IPS-18a (cell line): Measurements from ENCODE around the gene COL4A2.

Experiments
- H3K27ac ChIP-seq: one replicate; pipeline ENCODE4 v1.5.1; 2013; ENCODE audit warnings: low read length
- H3K27me3 ChIP-seq: one replicate; pipeline ENCODE4 v1.6.1; 2013; ENCODE audit warnings: mild to moderate bottlenecking, low read length; ENCODE audit not compliant: control insufficient read depth, insufficient read depth
- H3K36me3 ChIP-seq: one replicate; pipeline ENCODE4 v1.6.1; 2013; ENCODE audit warnings: low read depth, low read length; ENCODE audit not compliant: control insufficient read depth
- H3K4me1 ChIP-seq: one replicate; pipeline ENCODE4 v1.6.1; 2013; ENCODE audit warnings: low read depth, low read length; ENCODE audit not compliant: control insufficient read depth
- H3K4me3 ChIP-seq: one replicate; pipeline ENCODE4 v1.5.1; 2013; ENCODE audit warnings: low read length
- H3K9ac ChIP-seq: one replicate; pipeline ENCODE4 v1.6.1; 2013; ENCODE audit warnings: mild to moderate bottlenecking, low read length, moderate library complexity
- H3K9me3 ChIP-seq: one replicate; pipeline ENCODE4 v1.6.1; 2013; ENCODE audit warnings: low read depth, low read length; ENCODE audit not compliant: control insufficient read depth

The COL4A2 gene

DNA sequence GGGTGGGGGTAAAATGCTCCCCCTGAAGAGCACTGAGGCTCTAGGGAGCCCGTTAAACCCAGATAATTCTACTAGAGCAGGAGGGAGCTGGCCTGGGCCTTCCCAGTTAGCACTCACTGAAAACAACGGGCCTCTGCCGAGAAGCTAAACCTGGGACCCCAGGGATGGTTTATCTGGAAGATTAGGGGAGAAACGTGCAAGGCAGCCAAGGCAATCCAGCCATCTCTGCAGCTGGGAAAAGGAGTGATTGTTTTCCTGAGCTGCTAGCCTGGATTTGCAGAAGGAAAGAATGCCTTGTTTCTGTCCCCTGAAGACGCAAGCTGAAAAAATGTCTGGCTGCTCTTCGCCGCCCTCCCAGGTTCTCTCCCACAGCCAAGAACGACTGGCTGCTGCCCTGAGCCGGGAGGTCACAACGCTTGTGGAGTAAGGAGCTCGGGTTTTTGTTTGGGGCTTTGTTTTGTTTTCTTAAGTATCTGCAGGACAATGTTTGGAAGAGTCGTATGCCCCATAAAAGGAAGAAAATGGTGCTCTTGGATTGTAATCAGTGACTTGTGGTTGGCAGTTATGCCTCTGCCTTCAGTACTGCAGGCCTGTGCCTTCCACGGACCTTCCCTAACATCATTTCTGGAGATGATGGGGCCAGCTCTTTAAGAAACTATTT, 31.5 kb downstream of the COL4A2 start:
- Histone ChIP-seq H3K27ac (no peak overlapping the region), H3K4me3 (no peak overlapping the region), H3K9me3 (no peaks in the 10 kb centered on the region), H3K9ac (no peak overlapping the region), H3K27me3 (no peaks in the 10 kb centered on the region), H3K4me1 (peaks cover 14% of the 10 kb centered on the region), H3K36me3 (no peaks in the 10 kb centered on the region)

DNA sequence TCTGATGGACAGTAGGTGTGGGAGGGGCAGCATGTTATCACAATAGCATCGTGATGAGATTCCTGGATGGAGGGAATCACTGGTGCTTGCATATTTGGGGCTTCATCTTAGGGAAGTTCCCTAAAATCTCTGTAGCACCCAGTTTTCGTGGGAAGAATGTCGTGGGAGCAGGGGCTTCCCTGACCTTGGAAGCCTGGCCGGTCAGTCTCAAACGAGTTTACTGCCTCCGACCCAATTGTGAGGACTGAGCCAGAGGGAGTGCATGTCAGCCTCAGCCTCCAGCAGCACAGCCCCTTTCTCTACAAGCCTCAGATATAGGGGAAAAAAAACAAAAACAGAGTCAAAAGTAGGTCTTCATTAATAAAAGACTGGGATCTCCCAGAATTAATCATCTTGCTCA, 32.2 kb downstream of the COL4A2 start:
- Histone ChIP-seq H3K36me3 (no peaks in the 10 kb centered on the region), H3K4me3 (no peak overlapping the region), H3K4me1 (peaks cover 14% of the 10 kb centered on the region), H3K9me3 (no peaks in the 10 kb centered on the region), H3K9ac (no peak overlapping the region), H3K27me3 (no peaks in the 10 kb centered on the region), H3K27ac (no peak overlapping the region)

DNA sequence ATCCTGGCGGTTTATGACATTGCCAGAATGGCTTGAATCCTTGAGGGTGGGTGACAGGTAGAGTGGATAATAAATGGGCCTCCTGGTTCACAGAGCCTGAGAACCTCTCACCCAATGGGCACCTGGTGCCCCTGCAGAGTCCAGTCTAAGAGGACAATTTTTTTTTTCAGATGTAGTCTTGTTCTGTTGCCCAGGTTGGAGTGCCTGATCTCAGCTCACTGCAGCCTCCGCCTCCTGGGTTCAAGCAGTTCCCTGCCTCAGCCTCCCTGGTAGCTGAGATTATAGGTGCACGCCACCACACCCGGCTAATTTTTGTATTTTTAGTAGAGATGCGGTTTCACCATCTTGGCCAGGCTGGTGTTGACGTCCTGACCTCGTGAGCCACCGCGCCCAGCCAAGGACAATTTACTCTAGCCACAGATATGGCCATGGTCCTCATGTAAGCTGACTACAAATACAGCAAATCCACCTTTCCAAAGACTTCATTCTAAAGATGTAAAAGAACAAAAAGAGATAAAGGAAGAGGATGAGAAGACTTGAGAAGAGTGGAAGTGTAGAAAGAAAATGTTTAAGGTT, 33.0 kb downstream of the COL4A2 start:
- Histone ChIP-seq H3K27ac (no peak overlapping the region), H3K27me3 (no peaks in the 10 kb centered on the region), H3K36me3 (no peaks in the 10 kb centered on the region), H3K4me3 (no peak overlapping the region), H3K4me1 (peaks cover 14% of the 10 kb centered on the region), H3K9me3 (no peaks in the 10 kb centered on the region), H3K9ac (no peak overlapping the region)

DNA sequence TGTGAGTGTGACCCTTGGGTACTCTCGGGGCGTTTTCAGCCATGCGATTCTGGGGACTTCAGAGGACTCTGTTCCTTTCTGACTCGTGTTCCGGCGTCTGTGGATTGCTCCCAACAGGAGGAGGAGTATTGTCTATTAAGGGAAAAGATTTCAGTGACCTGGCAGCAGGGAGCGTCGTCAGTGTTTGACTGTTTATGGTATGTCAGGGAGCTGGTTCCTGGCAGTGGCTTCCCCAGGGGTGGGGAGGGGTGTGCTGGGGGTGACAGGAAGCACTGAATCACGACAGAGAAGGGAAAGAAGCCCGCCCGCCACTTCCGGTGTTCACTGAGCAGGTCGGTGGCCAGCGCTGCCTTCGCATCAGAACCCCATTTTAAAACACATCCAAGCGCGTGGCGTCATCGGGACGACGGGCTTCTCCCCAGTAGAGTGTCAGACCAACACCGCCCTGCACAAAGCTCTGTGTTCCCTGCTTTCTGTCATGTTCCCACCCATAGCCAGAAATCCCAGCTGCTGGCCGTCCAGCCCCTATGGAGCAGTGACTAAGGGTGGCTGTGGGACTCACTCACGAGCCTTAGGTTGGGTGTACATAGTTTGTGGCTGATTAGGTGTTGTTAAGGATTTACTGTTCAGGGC, 33.8 kb downstream of the COL4A2 start:
- Histone ChIP-seq H3K27me3 (no peaks in the 10 kb centered on the region), H3K9ac (no peak overlapping the region)

DNA sequence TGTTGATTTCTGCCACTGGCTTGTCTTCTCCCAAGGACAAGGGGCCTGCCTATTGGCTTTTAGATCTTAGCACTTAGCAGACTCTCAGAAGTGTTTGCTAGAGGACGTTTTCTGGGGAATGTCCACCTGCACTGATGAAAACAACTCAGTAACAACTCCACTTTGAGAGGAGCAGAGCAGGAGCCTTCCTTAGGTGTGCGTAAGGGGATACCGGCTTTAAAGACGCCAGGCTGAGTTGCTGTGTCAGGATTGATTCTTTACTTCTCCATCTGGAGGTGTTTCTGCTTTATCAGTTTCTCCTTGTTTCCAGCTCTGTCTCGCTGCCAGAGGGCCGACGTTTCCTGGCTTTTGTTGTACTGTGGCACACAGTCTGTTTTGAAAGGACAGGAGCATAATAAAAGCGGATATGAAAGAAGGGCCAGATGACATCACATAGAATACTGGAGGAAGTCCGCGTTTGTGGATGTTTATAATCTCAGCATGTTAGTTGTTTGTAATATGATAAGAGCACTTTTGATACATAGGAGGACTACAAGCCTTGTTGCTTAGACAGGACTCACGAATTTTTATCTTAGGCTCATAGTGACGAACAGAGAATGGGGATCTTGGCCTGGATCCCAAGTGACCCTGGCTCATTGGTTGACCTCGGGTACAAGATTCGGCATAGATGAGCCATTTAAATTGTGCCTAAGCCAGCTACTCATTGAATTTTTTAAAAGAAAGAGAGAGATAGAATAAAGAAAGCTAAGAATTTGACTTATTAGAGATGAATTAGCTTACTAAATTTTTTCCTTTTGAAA, 34.6 kb downstream of the COL4A2 start:
- Histone ChIP-seq H3K36me3 (no peaks in the 10 kb centered on the region), H3K4me1 (peaks cover 14% of the 10 kb centered on the region), H3K9ac (no peak overlapping the region), H3K27ac (no peak overlapping the region), H3K9me3 (no peaks in the 10 kb centered on the region), H3K27me3 (no peaks in the 10 kb centered on the region), H3K4me3 (no peak overlapping the region)

More for the DNA sequence above, 33.8 kb downstream of the COL4A2 start:
- Histone ChIP-seq H3K27ac (no peak overlapping the region), H3K4me1 (peaks cover 14% of the 10 kb centered on the region), H3K36me3 (no peaks in the 10 kb centered on the region), H3K9me3 (no peaks in the 10 kb centered on the region), H3K4me3 (no peak overlapping the region)

DNA sequence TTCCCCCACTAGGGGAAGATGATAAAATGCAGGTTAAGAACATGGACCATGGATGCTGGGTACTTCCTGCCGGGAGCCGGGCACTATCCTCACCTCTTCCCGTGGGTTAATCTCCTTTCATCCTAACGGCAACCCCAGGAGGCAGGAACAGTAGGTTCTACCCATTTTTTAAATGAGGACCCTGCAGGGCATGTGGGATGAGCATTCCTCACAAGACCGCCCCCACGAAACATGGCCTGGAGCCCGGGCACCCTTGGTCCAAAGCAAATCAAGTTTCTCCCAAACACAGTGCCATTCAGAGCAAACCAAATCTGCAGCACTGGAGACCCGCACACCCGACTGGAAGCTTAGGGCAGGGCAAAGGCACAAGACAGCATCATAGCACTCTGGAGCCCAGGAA, 35.4 kb downstream of the COL4A2 start:
- no peaks in the 10 kb centered on the region for H3K27me3 ChIP-seq

DNA sequence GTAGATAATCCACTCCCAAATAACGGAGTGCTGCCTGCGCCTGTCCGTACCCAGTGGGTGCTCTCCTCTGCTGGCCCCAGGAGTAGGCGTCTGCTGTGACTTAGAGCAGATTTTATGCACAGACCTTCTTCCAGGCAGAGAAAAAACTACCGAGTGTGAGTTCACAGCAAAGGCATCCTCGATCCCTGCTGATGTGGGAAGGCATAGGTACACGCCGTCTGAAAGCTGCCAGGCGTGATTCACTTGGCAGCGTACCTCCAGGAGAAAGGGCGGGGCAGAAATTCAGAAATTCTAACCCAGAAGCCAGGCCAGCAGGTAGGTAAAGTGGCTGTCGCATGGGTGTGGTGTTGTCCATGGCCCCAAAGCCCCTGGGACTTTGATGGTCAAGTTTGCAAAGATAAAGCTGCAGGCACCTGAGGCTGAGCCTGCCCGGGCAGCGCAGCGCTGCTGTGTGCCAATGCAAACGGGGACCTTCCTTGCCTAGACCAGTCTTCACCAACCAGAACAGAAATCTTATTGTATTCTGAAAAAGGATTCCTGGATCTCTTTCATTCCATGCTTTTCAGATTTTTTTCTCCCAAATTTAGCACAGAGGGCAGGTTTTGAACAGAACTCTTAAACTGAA, 36.3 kb downstream of the COL4A2 start:
- Histone ChIP-seq H3K27me3 (no peaks in the 10 kb centered on the region), H3K27ac (no peak overlapping the region), H3K9ac (no peak overlapping the region), H3K36me3 (no peaks in the 10 kb centered on the region), H3K9me3 (no peaks in the 10 kb centered on the region), H3K4me1 (peaks cover 14% of the 10 kb centered on the region), H3K4me3 (no peak overlapping the region)

More for the DNA sequence above, 35.4 kb downstream of the COL4A2 start:
- no peak overlapping the region for H3K27ac ChIP-seq
- no peak overlapping the region for H3K4me3 ChIP-seq
- H3K9ac ChIP-seq: no peak overlapping the region
- no peaks in the 10 kb centered on the region for H3K36me3 ChIP-seq
- H3K9me3 ChIP-seq: no peaks in the 10 kb centered on the region
- H3K4me1 ChIP-seq: peaks cover 14% of the 10 kb centered on the region

DNA sequence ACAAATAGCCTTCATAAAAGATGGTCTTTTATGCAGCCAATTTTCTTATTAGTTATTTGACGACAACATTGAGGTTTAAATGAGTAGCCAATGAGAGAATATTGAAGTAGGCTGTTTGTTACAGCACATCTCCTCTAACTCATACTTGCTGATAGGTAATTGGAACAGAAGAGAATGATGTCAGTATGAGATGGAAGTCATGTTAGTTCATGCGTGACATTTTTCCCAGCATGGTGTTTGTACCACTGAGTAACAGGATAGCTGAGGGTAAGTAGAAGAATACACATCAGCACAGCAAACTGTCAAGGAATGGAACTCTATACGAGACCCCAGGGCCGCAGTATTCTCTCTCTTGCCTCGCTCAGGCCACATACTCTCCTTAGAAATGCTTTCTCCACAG, 37.2 kb downstream of the COL4A2 start:
- Histone ChIP-seq H3K27me3 (no peaks in the 10 kb centered on the region), H3K4me3 (no peak overlapping the region), H3K9me3 (no peaks in the 10 kb centered on the region), H3K27ac (no peak overlapping the region), H3K9ac (no peak overlapping the region), H3K36me3 (no peaks in the 10 kb centered on the region), H3K4me1 (peaks cover 10% of the 10 kb centered on the region)

DNA sequence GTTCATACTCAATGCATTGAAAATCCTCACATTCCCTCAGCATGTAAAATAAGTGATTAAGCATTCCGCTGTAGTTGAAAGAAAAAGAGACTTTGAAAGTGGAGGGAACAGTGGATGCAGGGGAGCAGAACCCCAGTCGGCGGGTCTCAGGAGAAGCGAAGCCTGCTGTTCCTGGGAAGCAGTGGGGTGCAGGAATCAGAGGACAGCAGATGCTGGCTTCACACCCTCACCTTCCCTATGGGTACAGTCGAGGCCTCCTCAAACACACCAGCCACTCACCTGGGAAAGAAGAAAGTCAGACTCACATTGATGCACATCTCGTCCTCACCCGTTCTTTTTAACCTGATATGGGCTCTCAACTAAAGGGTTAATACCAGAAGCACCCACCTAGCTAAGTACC, 38.2 kb downstream of the COL4A2 start:
- Histone ChIP-seq H3K36me3 (no peaks in the 10 kb centered on the region), H3K4me1 (peaks cover 10% of the 10 kb centered on the region)

DNA sequence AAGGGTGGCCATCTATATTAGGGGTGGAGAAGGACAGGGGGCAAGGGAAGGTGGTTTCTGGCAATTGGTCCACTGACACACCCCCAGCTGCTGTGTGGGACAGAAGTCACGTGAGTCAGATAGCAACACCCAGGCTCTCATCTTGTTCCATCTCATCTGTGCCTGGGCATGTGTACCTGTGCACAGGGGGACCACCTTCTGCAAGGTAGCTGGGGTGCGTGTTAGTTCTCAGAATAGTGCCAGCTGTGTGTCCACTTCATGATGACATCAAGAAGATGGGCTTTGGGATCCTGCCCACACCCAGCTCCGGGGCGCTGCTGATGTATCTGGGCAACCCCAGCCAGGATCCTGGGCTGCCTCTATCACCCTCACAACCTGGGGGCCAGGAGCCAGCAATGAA, 38.6 kb downstream of the COL4A2 start:
- Histone ChIP-seq H3K36me3 (no peaks in the 10 kb centered on the region), H3K4me1 (peaks cover 10% of the 10 kb centered on the region), H3K9ac (no peak overlapping the region), H3K27me3 (no peaks in the 10 kb centered on the region), H3K27ac (no peak overlapping the region), H3K9me3 (no peaks in the 10 kb centered on the region), H3K4me3 (no peak overlapping the region)

More for the DNA sequence above, 38.2 kb downstream of the COL4A2 start:
- no peak overlapping the region for H3K9ac ChIP-seq
- no peak overlapping the region for H3K27ac ChIP-seq
- no peak overlapping the region for H3K4me3 ChIP-seq
- no peaks in the 10 kb centered on the region for H3K9me3 ChIP-seq
- no peaks in the 10 kb centered on the region for H3K27me3 ChIP-seq

DNA sequence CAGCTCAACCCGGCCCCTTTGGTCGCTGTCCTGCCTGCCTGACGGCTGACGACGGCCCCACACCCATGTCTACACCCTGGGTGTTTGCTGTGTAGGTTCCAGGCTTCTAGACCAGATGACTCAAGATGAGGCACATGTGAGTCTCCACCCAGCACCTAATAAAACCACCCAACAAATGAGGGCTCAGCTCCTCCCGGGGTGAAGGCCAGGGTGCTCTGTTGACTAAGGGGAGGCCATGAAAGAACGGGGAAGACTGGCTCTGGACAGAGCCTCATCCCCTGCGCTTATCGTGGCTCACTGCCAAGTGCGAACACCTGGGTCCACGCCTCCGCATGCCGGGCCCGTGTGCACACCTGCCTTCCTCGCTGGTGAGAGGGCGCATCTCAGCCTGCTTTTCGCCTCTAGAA, 39.6 kb downstream of the COL4A2 start:
- H3K4me1 ChIP-seq: peaks cover 6% of the 10 kb centered on the region
- H3K9ac ChIP-seq: no peak overlapping the region
- H3K27ac ChIP-seq: no peak overlapping the region
- H3K36me3 ChIP-seq: no peaks in the 10 kb centered on the region
- H3K4me3 ChIP-seq: no peak overlapping the region
- no peaks in the 10 kb centered on the region for H3K9me3 ChIP-seq
- H3K27me3 ChIP-seq: no peaks in the 10 kb centered on the region
